GM18511 (cell line): Measurements from ENCODE around the gene RHOG.

Source experiments
- ATAC-seq: cut with Tn5 transposase; IDR thresholded peaks from one replicate; pipeline ENCODE4 v1.9.1; 2021; ENCODE audit warnings: mild to moderate bottlenecking, moderate library complexity; ENCODE audit not compliant: unreplicated experiment

The RHOG gene

DNA sequence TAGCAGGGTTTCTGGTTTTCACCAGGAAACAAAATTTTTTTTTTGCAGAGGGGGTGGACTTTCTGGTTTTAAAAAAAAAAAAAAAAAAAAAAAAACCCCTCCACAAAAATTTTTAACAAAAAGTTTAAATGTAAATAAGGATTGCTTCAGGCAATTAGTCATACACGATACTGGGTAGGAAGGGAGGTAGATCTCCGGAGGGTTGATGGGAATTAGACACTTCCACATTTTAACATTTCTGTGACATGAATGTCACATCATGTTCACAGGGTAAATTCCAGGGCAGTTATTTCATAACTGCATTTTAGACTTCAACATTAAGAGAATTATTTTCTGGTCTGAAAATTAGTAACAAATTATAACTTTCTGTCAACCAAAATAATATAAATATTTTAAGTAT is 59.3 kb downstream of the RHOG start:
- ATAC-seq: no peak
